Neuronal stem cell (in vitro differentiated cells): Measurements from ENCODE around the gene MAN1A2.

ENCODE experiments used
- DNase-seq: peaks from one replicate; pipeline ENCODE4 v3.0.0-alpha.2; 2013; ENCODE audit warnings: low spot score
- H2AFZ ChIP-seq: one replicate; pipeline ENCODE4 v1.6.1; 2013; ENCODE audit warnings: mild to moderate bottlenecking, low read length, inconsistent platforms
- H2AK5ac ChIP-seq: 2 replicates; pipeline ENCODE4 v1.6.1; 2013; ENCODE audit warnings: low read depth, mild to moderate bottlenecking, inconsistent platforms, low read length, moderate library complexity, mixed read lengths
- H2BK120ac ChIP-seq: 2 replicates; pipeline ENCODE4 v1.6.1; 2013; ENCODE audit warnings: low read depth, mild to moderate bottlenecking, inconsistent platforms, low read length, moderate library complexity, mixed read lengths
- H2BK12ac ChIP-seq: one replicate; pipeline ENCODE4 v1.6.1; 2013; ENCODE audit warnings: low read length, inconsistent platforms
- H2BK15ac ChIP-seq: 2 replicates; pipeline ENCODE4 v1.6.1; 2013; ENCODE audit warnings: mild to moderate bottlenecking, low read length, inconsistent platforms, mixed read lengths
- H2BK5ac ChIP-seq: one replicate; pipeline ENCODE4 v1.6.1; 2013; ENCODE audit warnings: inconsistent platforms, mild to moderate bottlenecking, low read length, moderate library complexity
- H3K14ac ChIP-seq: one replicate; pipeline ENCODE4 v1.6.1; 2013; ENCODE audit warnings: low read length, inconsistent platforms
- H3K18ac ChIP-seq: 2 replicates; pipeline ENCODE4 v1.6.1; 2013; ENCODE audit warnings: low read length, inconsistent platforms
- H3K23ac ChIP-seq: 2 replicates; pipeline ENCODE4 v1.6.1; 2013; ENCODE audit warnings: low read depth, mild to moderate bottlenecking, mixed read lengths, low read length, inconsistent platforms; ENCODE audit not compliant: poor library complexity
- H3K27ac ChIP-seq: replicated peaks from 3 replicates; pipeline ENCODE4 v1.5.1; 2013; ENCODE audit warnings: low read length, inconsistent platforms
- H3K27me3 ChIP-seq, 3 experiments: 2 replicates each; pipeline ENCODE4 v1.6.1; 2013; ENCODE audit warnings: low read length in 3 of 3, mild to moderate bottlenecking in 2 of 3, inconsistent platforms in 1 of 3, low read depth in 1 of 3, mixed read lengths in 1 of 3, moderate library complexity in 1 of 3; ENCODE audit not compliant: control insufficient read depth in 3 of 3, insufficient read depth in 3 of 3
- H3K36me3 ChIP-seq, 2 donors: replicated peaks in 1 of 2; 2 replicates each; pipeline ENCODE4 v1.6.1; 2013; ENCODE audit warnings: low read length in 2 of 2; ENCODE audit not compliant: control insufficient read depth in 2 of 2, insufficient read depth in 2 of 2
- H3K4ac ChIP-seq: 2 replicates; pipeline ENCODE4 v1.6.1; 2013; ENCODE audit warnings: inconsistent platforms, mild to moderate bottlenecking, low read length, moderate library complexity
- H3K4me1 ChIP-seq, 2 donors: 1 replicate in 1 of 2; 2 replicates in 1 of 2; pipeline ENCODE4 v1.6.1; 2013; ENCODE audit warnings: low read length in 2 of 2, low read depth in 1 of 2; ENCODE audit not compliant: control insufficient read depth in 2 of 2, insufficient read depth in 1 of 2
- H3K4me2 ChIP-seq: one replicate; pipeline ENCODE4 v1.6.1; 2013; ENCODE audit warnings: mild to moderate bottlenecking, low read length, inconsistent platforms; ENCODE audit not compliant: insufficient read depth, poor library complexity, severe bottlenecking
- H3K4me3 ChIP-seq, 2 donors: 2 replicates each; pipeline ENCODE4 v1.5.1; 2013; ENCODE audit warnings: low read length in 2 of 2, mild to moderate bottlenecking in 2 of 2, inconsistent platforms in 1 of 2, moderate library complexity in 1 of 2
- H3K79me1 ChIP-seq: one replicate; pipeline ENCODE4 v1.6.1; 2013; ENCODE audit warnings: low read depth, mild to moderate bottlenecking, inconsistent platforms, low read length, moderate library complexity
- H3K9ac ChIP-seq: one replicate; pipeline ENCODE4 v1.6.1; 2013; ENCODE audit warnings: mild to moderate bottlenecking, low read depth, low read length, inconsistent platforms; ENCODE audit not compliant: poor library complexity
- H3K9me3 ChIP-seq, 2 donors: replicated peaks in 1 of 2; 2 replicates each; pipeline versions ENCODE3 to v1.6.1; 2013; ENCODE audit warnings: low read length in 2 of 2, mild to moderate bottlenecking in 2 of 2, inconsistent platforms in 1 of 2, low read depth in 1 of 2, mixed read lengths in 1 of 2, moderate library complexity in 1 of 2; ENCODE audit not compliant: control insufficient read depth in 2 of 2, insufficient read depth in 1 of 2
- H4K8ac ChIP-seq: one replicate; pipeline ENCODE4 v1.6.1; 2013; ENCODE audit warnings: low read depth, mild to moderate bottlenecking, inconsistent platforms, low read length, moderate library complexity
- H4K91ac ChIP-seq: one replicate; pipeline ENCODE4 v1.6.1; 2013; ENCODE audit warnings: low read length, low read depth, mild to moderate bottlenecking, inconsistent platforms; ENCODE audit not compliant: poor library complexity
- WGBS, 2 donors: extraction: QIAGEN DNeasy Blood & Tissue Kit; methylation state at CpG; one replicate each; pipeline ENCODE4 v1.1.7; 2013; ENCODE audit warnings: missing lambda C conversion rate in 2 of 2, mixed read lengths in 1 of 2; ENCODE audit not compliant: insufficient read length in 2 of 2, insufficient replicate concordance in 1 of 2; ENCODE audit errors: extremely low coverage in 2 of 2; 5-methylcytosine and 5-hydroxymethylcytosine counted together

The MAN1A2 gene

GRCh38 chr1:117362986-117363385, 4.3 kb upstream of the MAN1A2 start:
- H3K4me3 ChIP-seq: no peak overlapping the region
- no peak overlapping the region for H2BK120ac ChIP-seq
- no peak overlapping the region for H3K18ac ChIP-seq
- H2BK5ac ChIP-seq: no peak overlapping the region
- no peak overlapping the region for H3K9ac ChIP-seq
- no peak overlapping the region for H2BK12ac ChIP-seq
- H2AFZ ChIP-seq: no peak overlapping the region
- no peak overlapping the region for H3K4ac ChIP-seq
- H3K36me3 ChIP-seq: no peaks in the 10 kb centered on the region
- no peak for DNase-seq
- H3K27ac ChIP-seq: no peak overlapping the region
- H3K9me3 ChIP-seq: no peaks in the 10 kb centered on the region
- no peaks in the 10 kb centered on the region for H3K27me3 ChIP-seq
- H2AK5ac ChIP-seq: no peak overlapping the region
- H4K8ac ChIP-seq: no peak overlapping the region
- no peak overlapping the region for H3K23ac ChIP-seq
- H3K79me1 ChIP-seq: peaks cover 2% of the 10 kb centered on the region
- H2BK15ac ChIP-seq: no peak overlapping the region
- H3K4me1 ChIP-seq: peaks cover 0 to 12% of the 10 kb centered on the region in 2 donors
- no peak overlapping the region for H3K14ac ChIP-seq
- H3K4me2 ChIP-seq: no peak overlapping the region
- WGBS, 2 donors: no CpG with 5 or more reads among the region's 1 CpG
- no peak overlapping the region for H4K91ac ChIP-seq

DNA sequence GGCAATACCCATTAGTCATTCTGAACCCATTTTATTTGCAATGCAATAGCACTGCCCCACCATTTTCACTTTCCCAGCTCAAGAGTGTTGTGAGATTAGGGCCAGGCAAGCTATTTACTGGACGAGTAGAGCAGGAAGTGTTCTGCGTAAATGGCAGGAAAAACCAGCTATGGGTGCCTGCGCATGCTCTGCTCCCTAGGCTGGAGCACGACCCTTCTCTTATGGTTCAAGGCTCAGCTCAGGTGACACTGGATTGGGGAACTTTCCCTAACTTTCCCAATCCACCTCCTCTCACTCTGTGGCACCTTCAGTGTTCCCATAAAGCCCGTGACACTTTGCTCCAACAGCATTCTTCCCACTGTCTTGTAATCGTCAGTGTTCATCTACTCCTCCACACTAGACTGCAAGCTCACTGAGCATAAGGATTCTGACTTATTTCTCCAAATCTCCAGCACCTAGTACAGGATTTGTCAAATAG, 3.6 kb upstream of the MAN1A2 start:
- peaks cover 0 to 8% of the 10 kb centered on the region in 2 donors for H3K4me1 ChIP-seq
- no peaks in the 10 kb centered on the region for H3K27me3 ChIP-seq
- H3K79me1 ChIP-seq: peaks cover 2% of the 10 kb centered on the region
- no peak overlapping the region for H3K23ac ChIP-seq
- H2AK5ac ChIP-seq: no peak overlapping the region
- no peaks in the 10 kb centered on the region for H3K9me3 ChIP-seq
- H2BK15ac ChIP-seq: no peak overlapping the region
- H3K4ac ChIP-seq: no peak overlapping the region
- WGBS, 2 donors: no CpG with 5 or more reads among the region's 6 CpGs
- no peak overlapping the region for H3K27ac ChIP-seq
- H4K91ac ChIP-seq: no peak overlapping the region
- H3K4me3 ChIP-seq: no peak overlapping the region
- no peak overlapping the region for H2AFZ ChIP-seq
- H3K18ac ChIP-seq: no peak overlapping the region
- no peaks in the 10 kb centered on the region for H3K36me3 ChIP-seq
- H3K4me2 ChIP-seq: no peak overlapping the region
- no peak overlapping the region for H3K9ac ChIP-seq
- H2BK5ac ChIP-seq: no peak overlapping the region
- DNase-seq: no peak
- H2BK12ac ChIP-seq: no peak overlapping the region
- H3K14ac ChIP-seq: no peak overlapping the region
- H2BK120ac ChIP-seq: no peak overlapping the region
- no peak overlapping the region for H4K8ac ChIP-seq

GRCh38 chr1:117364240-117364639, 3.0 kb upstream of the MAN1A2 start:
- Histone ChIP-seq H3K27ac (no peak overlapping the region), H3K4ac (no peak overlapping the region), H3K18ac (no peak overlapping the region), H2BK15ac (no peak overlapping the region), H3K27me3 (no peaks in the 10 kb centered on the region), H4K91ac (no peak overlapping the region), H2AFZ (no peak overlapping the region), H3K9ac (no peak overlapping the region), H2AK5ac (no peak overlapping the region), H2BK12ac (no peak overlapping the region), H2BK5ac (no peak overlapping the region), H3K4me2 (no peak overlapping the region), H3K36me3 (no peaks in the 10 kb centered on the region), H3K14ac (no peak overlapping the region), H3K4me1 (peaks cover 0 to 10% of the 10 kb centered on the region in 2 donors), H3K23ac (no peak overlapping the region), H2BK120ac (no peak overlapping the region), H3K79me1 (peaks cover 2% of the 10 kb centered on the region), H3K4me3 (no peak overlapping the region), H4K8ac (no peak overlapping the region), H3K9me3 (no peaks in the 10 kb centered on the region)
- no peak for DNase-seq
- WGBS, 2 donors: no CpG with 5 or more reads among the region's 4 CpGs

GRCh38 chr1:117365350-117366176, 1.7 kb upstream of the MAN1A2 start:
- no CpG with 5 or more reads among the region's 8 CpGs for WGBS, 2 donors
- no peak for DNase-seq
- no peak overlapping the region for H3K27ac ChIP-seq

More at GRCh38 chr1:117365350-117366176, 1.7 kb upstream of the MAN1A2 start:
- H3K4me2 ChIP-seq: peak overlapping the region; percentile 66
- H2AFZ ChIP-seq: peak overlapping the region; percentile 94
- H3K9ac ChIP-seq: no peak overlapping the region
- no peaks in the 10 kb centered on the region for H3K27me3 ChIP-seq
- H3K4me1 ChIP-seq: peaks cover 0 to 16% of the 10 kb centered on the region in 2 donors
- peak overlapping the region; percentile 87 to 97 for H3K4me3 ChIP-seq
- H2BK5ac ChIP-seq: no peak overlapping the region
- H3K18ac ChIP-seq: no peak overlapping the region
- no peaks in the 10 kb centered on the region for H3K9me3 ChIP-seq
- no peak overlapping the region for H4K91ac ChIP-seq
- no peak overlapping the region for H2BK120ac ChIP-seq
- no peak overlapping the region for H3K4ac ChIP-seq
- no peak overlapping the region for H2BK15ac ChIP-seq
- H3K14ac ChIP-seq: no peak overlapping the region
- no peaks in the 10 kb centered on the region for H3K36me3 ChIP-seq
- H4K8ac ChIP-seq: no peak overlapping the region
- H3K79me1 ChIP-seq: peaks cover 2% of the 10 kb centered on the region
- H2BK12ac ChIP-seq: no peak overlapping the region
- H3K23ac ChIP-seq: no peak overlapping the region
- H2AK5ac ChIP-seq: no peak overlapping the region
